Nephron (organoid): ENCODE measurements around the gene KCNMA1.

Source experiments
- H3K27ac Mint-ChIP-seq, 3 experiments: 2 replicates each; pipeline ENCODE4 v1.8.0; 2020; ENCODE audit warnings: mixed read lengths in 3 of 3, mild to moderate bottlenecking in 2 of 3, moderate library complexity in 1 of 3
- H3K27me3 Mint-ChIP-seq: 2 replicates; pipeline ENCODE4 v1.8.0; 2021; ENCODE audit warnings: low read depth, mild to moderate bottlenecking, moderate library complexity, mixed read lengths
- H3K36me3 Mint-ChIP-seq: 2 replicates; pipeline ENCODE4 v1.8.0; 2020; ENCODE audit warnings: low read depth, mixed read lengths
- H3K4me1 Mint-ChIP-seq: 2 replicates; pipeline ENCODE4 v1.8.0; 2020; ENCODE audit warnings: mixed read lengths
- H3K4me3 Mint-ChIP-seq, 3 experiments: 2 replicates each; pipeline ENCODE4 v1.8.0; 2020; ENCODE audit warnings: mild to moderate bottlenecking in 3 of 3, mixed read lengths in 3 of 3, moderate library complexity in 2 of 3
- H3K9me3 Mint-ChIP-seq: 2 replicates; pipeline ENCODE4 v1.8.0; 2020; ENCODE audit warnings: mixed read lengths
- CTCF ChIP-seq, 3 experiments: fragments of 200-600 bp; sonication (generic); IDR thresholded peaks; one replicate each; pipeline ENCODE4 v1.5.0; 2021; ENCODE audit warnings: antibody characterized with exemption in 3 of 3; ENCODE audit not compliant: unreplicated experiment in 3 of 3

The KCNMA1 gene

GRCh38 chr10:77532068-77532467 lies 105.5 kb downstream of the KCNMA1 start:
- H3K27ac Mint-ChIP-seq, result peak overlapping the region in 2 of 3 experiments; percentile 28 to 47
- H3K36me3 Mint-ChIP-seq, result no peaks in the 10 kb centered on the region
- no peak overlapping the region for H3K4me3 Mint-ChIP-seq
- H3K4me1 Mint-ChIP-seq, result peaks cover 33% of the 10 kb centered on the region
- peaks cover 7% of the 10 kb centered on the region for H3K27me3 Mint-ChIP-seq
- H3K9me3 Mint-ChIP-seq, result no peaks in the 10 kb centered on the region
- no peak for TF ChIP-seq CTCF (IDR thresholded peaks at IDR 0.05; ENCODE audit: unreplicated experiment in 3 of 3)

- H3K9me3 Mint-ChIP-seq, result no peaks in the 10 kb centered on the region
- peaks cover 39% of the 10 kb centered on the region for H3K4me1 Mint-ChIP-seq
These were observed 106.1 kb downstream of the KCNMA1 start for GRCh38 chr10:77531441-77532001.

GRCh38 chr10:77530011-77530410 lies 107.6 kb downstream of the KCNMA1 start:
- TF ChIP-seq CTCF (IDR thresholded peaks at IDR 0.05; ENCODE audit: unreplicated experiment in 3 of 3), result no peak
- Mint-ChIP-seq H3K36me3 (no peaks in the 10 kb centered on the region), H3K27me3 (peaks cover 7% of the 10 kb centered on the region), H3K27ac (no peak overlapping the region), H3K4me3 (no peak overlapping the region), H3K4me1 (peaks cover 44% of the 10 kb centered on the region), H3K9me3 (no peaks in the 10 kb centered on the region)

More at GRCh38 chr10:77531441-77532001, 106.1 kb downstream of the KCNMA1 start:
- Mint-ChIP-seq H3K36me3 (no peaks in the 10 kb centered on the region), H3K27me3 (peaks cover 7% of the 10 kb centered on the region), H3K4me3 (no peak overlapping the region), H3K27ac (peak overlapping the region in 2 of 3 experiments; percentile 28 to 47)
- no peak for TF ChIP-seq CTCF (IDR thresholded peaks at IDR 0.05; ENCODE audit: unreplicated experiment in 3 of 3)

GRCh38 chr10:77529050-77529576 lies 108.5 kb downstream of the KCNMA1 start:
- H3K27ac Mint-ChIP-seq, result peak overlapping the region in 1 of 3 experiments; percentile 2
- no peaks in the 10 kb centered on the region for H3K36me3 Mint-ChIP-seq
- H3K4me3 Mint-ChIP-seq, result no peak overlapping the region
- TF ChIP-seq CTCF (IDR thresholded peaks at IDR 0.05; ENCODE audit: unreplicated experiment in 3 of 3), result no peak
- peaks cover 51% of the 10 kb centered on the region for H3K4me1 Mint-ChIP-seq
- no peaks in the 10 kb centered on the region for H3K9me3 Mint-ChIP-seq
- peaks cover 7% of the 10 kb centered on the region for H3K27me3 Mint-ChIP-seq

- no peak for TF ChIP-seq CTCF (IDR thresholded peaks at IDR 0.05; ENCODE audit: unreplicated experiment in 3 of 3)
- H3K4me3 Mint-ChIP-seq, result no peak overlapping the region
- H3K4me1 Mint-ChIP-seq, result peaks cover 52% of the 10 kb centered on the region
- H3K27me3 Mint-ChIP-seq, result peaks cover 3% of the 10 kb centered on the region
- H3K36me3 Mint-ChIP-seq, result no peaks in the 10 kb centered on the region
- no peaks in the 10 kb centered on the region for H3K9me3 Mint-ChIP-seq
- no peak overlapping the region for H3K27ac Mint-ChIP-seq
These were observed 109.8 kb downstream of the KCNMA1 start for GRCh38 chr10:77527839-77528238.
